Measurements from ENCODE around the gene GNGT2. TPM values are rescaled to one million over a fixed set of nuclear protein-coding genes. Genes with fewer than 3 reads are reported as not detected.

GNGT2 gene
- total RNA-seq, 1 experiment from 2014 or later: 9.4 TPM

DNA sequence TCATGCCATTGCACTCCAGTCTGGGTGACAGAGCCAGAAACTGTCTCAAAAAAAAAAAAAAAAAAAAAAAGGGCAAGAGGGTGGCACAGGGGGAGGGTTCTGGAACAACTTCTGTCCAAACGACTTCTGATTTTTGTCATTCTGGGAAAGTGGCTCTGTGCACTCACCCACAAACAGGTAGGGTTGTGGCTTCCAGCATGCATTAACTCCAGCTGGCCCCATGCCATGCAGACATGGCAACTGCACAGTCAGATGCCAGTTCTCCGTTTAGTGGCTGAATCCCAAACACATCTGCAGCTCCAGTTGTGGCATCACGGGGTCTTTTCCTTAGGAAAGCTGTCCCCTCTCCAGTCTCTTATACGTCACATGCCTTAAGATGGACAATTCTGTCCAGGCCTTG, 47.5 kb downstream of the GNGT2 start:
- no peaks in the 10 kb centered on the region for H3F3A ChIP-seq (ENCODE audit: insufficient read depth, low read depth)
- POLR2A ChIA-PET (ENCODE audit: unreplicated experiment): no interaction called here
- no peak overlapping the region for H3K4me2 ChIP-seq
- no TSS peak for BruUV-seq (replicated peaks)
- H3K79me2 ChIP-seq (ENCODE audit: low read depth): no peaks in the 10 kb centered on the region
- H4K20me1 ChIP-seq (ENCODE audit: insufficient read depth): no peaks in the 10 kb centered on the region
- TF ChIP-seq, protein P1, sequence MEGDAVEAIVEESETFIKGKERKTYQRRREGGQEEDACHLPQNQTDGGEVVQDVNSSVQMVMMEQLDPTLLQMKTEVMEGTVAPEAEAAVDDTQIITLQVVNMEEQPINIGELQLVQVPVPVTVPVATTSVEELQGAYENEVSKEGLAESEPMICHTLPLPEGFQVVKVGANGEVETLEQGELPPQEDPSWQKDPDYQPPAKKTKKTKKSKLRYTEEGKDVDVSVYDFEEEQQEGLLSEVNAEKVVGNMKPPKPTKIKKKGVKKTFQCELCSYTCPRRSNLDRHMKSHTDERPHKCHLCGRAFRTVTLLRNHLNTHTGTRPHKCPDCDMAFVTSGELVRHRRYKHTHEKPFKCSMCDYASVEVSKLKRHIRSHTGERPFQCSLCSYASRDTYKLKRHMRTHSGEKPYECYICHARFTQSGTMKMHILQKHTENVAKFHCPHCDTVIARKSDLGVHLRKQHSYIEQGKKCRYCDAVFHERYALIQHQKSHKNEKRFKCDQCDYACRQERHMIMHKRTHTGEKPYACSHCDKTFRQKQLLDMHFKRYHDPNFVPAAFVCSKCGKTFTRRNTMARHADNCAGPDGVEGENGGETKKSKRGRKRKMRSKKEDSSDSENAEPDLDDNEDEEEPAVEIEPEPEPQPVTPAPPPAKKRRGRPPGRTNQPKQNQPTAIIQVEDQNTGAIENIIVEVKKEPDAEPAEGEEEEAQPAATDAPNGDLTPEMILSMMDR (conservative IDR thresholded peaks at IDR 0.05): no peak
- no peak for TF ChIP-seq EZH2 (IDR thresholded peaks at IDR 0.05; ENCODE audit: low read depth)
- no peak overlapping the region for H3K4me3 ChIP-seq
- no peak overlapping the region for H2AFZ ChIP-seq
- no peaks in the 10 kb centered on the region for H3K9me2 ChIP-seq (ENCODE audit: insufficient read depth)
- no peaks in the 10 kb centered on the region for H3K4me1 ChIP-seq (replicated peaks; ENCODE audit: insufficient read depth)
- DNase-seq: no peak
- peaks cover 37% of the 10 kb centered on the region; the same call in 1 of the 2 replicates for H3K27me3 ChIP-seq (ENCODE audit: insufficient read depth, low read depth)
- intact Hi-C loops (cut with micrococcal nuclease; ENCODE audit: unreplicated experiment): no loop called here
- H3K27ac ChIP-seq: no peak overlapping the region
- H3K9me3 ChIP-seq (ENCODE audit: insufficient read depth, low read depth): no peaks in the 10 kb centered on the region
- CTCF ChIA-PET: interaction anchor here (0.7 kb wide), 1 partner anchor 11 kb away, joined by 13 read pairs; no protein-coding TSS in a partner anchor
- no peaks in the 10 kb centered on the region for H3K36me3 ChIP-seq (ENCODE audit: low read depth)

DNA sequence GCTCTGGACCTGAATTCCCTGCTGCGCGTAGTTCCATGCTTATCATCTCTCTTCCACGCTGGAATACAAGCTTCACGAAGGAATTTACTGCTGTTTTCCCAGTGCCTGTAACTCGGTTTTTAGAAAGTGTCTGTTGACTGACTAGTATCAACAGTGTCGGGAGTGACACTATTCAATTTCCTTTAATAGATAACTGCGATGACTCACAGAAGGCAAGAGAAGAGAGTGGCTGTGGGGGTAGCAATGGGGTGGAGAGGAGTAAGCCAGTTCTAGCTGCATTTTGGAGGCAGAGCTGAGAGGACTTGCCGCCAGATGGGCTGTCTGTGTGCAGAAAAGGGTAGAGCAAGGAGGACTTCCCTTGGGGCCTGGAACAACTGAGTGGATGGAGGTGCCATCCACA, 52.6 kb downstream of the GNGT2 start:
- Histone ChIP-seq H4K20me1 (ENCODE audit: insufficient read depth) (no peaks in the 10 kb centered on the region), H3K9me3 (ENCODE audit: insufficient read depth, low read depth) (no peaks in the 10 kb centered on the region), H3K9me2 (ENCODE audit: insufficient read depth) (no peaks in the 10 kb centered on the region), H3K79me2 (ENCODE audit: low read depth) (no peaks in the 10 kb centered on the region), H3K4me1 (replicated peaks; ENCODE audit: insufficient read depth) (no peaks in the 10 kb centered on the region), H2AFZ (no peak overlapping the region), H3K27ac (no peak overlapping the region), H3K36me3 (ENCODE audit: low read depth) (no peaks in the 10 kb centered on the region), H3K27me3 (ENCODE audit: insufficient read depth, low read depth) (peaks cover 5% of the 10 kb centered on the region; the same call in 1 of the 2 replicates), H3F3A (ENCODE audit: insufficient read depth, low read depth) (no peaks in the 10 kb centered on the region), H3K4me3 (no peak overlapping the region), H3K4me2 (no peak overlapping the region)
- POLR2A ChIA-PET (ENCODE audit: unreplicated experiment): no interaction called here
- TF ChIP-seq EZH2 (IDR thresholded peaks at IDR 0.05; ENCODE audit: low read depth): no peak
- TF ChIP-seq, protein P1 (conservative IDR thresholded peaks at IDR 0.05): no peak
- intact Hi-C loops (cut with micrococcal nuclease; ENCODE audit: unreplicated experiment): no loop called here
- DNase-seq: no peak
- BruUV-seq (replicated peaks): no TSS peak
- CTCF ChIA-PET: interaction anchor here (0.6 to 0.7 kb wide), 3 partner anchors 57 to 490 kb away, joined by 3 to 13 read pairs (median 7); no protein-coding TSS in a partner anchor

DNA sequence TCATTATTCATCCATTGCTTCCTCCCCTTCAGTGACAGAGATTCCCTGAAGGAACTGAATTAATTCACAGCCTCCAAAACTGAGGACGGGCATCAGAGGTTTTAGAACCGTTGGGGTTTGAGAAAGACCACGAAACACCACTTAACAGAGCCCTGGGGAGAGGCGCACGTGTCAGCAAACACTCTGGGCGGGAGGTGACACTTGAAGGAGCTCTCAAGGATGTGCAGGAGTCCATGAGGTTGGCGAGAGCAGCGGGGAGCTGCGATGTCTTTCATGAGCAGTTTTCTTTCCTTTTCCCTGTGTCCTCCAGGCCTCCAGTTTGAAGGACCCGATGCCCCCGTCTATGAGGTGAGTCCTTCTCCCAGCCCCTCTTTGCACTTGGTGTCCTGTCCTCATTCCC, 54.1 kb downstream of the GNGT2 start:
- H3K9me2 ChIP-seq (ENCODE audit: insufficient read depth): no peaks in the 10 kb centered on the region
- H3K4me2 ChIP-seq: no peak overlapping the region
- no peak for DNase-seq
- no peaks in the 10 kb centered on the region for H3K9me3 ChIP-seq (ENCODE audit: insufficient read depth, low read depth)
- H2AFZ ChIP-seq: no peak overlapping the region
- intact Hi-C loops (cut with micrococcal nuclease; ENCODE audit: unreplicated experiment): no loop called here
- no TSS peak for BruUV-seq (replicated peaks)
- H4K20me1 ChIP-seq (ENCODE audit: insufficient read depth): no peaks in the 10 kb centered on the region
- H3K27me3 ChIP-seq (ENCODE audit: insufficient read depth, low read depth): peaks cover 5% of the 10 kb centered on the region; the same call in 1 of the 2 replicates
- H3F3A ChIP-seq (ENCODE audit: insufficient read depth, low read depth): no peaks in the 10 kb centered on the region
- H3K4me3 ChIP-seq: no peak overlapping the region
- POLR2A ChIA-PET (ENCODE audit: unreplicated experiment): no interaction called here
- CTCF ChIA-PET: no interaction called here
- no peaks in the 10 kb centered on the region for H3K79me2 ChIP-seq (ENCODE audit: low read depth)
- H3K36me3 ChIP-seq (ENCODE audit: low read depth): no peaks in the 10 kb centered on the region
- TF ChIP-seq EZH2 (IDR thresholded peaks at IDR 0.05; ENCODE audit: low read depth): no peak
- TF ChIP-seq, protein P1 (conservative IDR thresholded peaks at IDR 0.05): no peak
- no peak overlapping the region for H3K27ac ChIP-seq
- H3K4me1 ChIP-seq (replicated peaks; ENCODE audit: insufficient read depth): no peaks in the 10 kb centered on the region

Other genes starting within 250 kb of the GNGT2 start
- gene GIP, start 242.0 kb downstream of the GNGT2 start, total RNA-seq (2021): not detected in 2 replicates
- 56.5 and 57.4 TPM in 2 replicates for gene IGF2BP1, start 213.2 kb downstream of the GNGT2 start, total RNA-seq (2021)
- gene B4GALNT2, start 77.8 kb downstream of the GNGT2 start, total RNA-seq (2021): 0.10 TPM in 1 of 2 replicates, not detected in the other
- not detected in 2 replicates for gene ABI3, start 133 bp upstream of the GNGT2 start, total RNA-seq (2021)
- gene PHOSPHO1, start 20.2 kb upstream of the GNGT2 start, total RNA-seq (2021): not detected in 2 replicates
- gene ZNF652, start 151.7 kb upstream of the GNGT2 start, total RNA-seq (2021): 44.8 and 49.8 TPM in 2 replicates
- 197 and 244 TPM in 2 replicates for gene PHB1, start 204.3 kb upstream of the GNGT2 start, total RNA-seq (2021)

Data from PC-9 (cell line).